ENCODE measurements around the gene NREP.

DNA sequence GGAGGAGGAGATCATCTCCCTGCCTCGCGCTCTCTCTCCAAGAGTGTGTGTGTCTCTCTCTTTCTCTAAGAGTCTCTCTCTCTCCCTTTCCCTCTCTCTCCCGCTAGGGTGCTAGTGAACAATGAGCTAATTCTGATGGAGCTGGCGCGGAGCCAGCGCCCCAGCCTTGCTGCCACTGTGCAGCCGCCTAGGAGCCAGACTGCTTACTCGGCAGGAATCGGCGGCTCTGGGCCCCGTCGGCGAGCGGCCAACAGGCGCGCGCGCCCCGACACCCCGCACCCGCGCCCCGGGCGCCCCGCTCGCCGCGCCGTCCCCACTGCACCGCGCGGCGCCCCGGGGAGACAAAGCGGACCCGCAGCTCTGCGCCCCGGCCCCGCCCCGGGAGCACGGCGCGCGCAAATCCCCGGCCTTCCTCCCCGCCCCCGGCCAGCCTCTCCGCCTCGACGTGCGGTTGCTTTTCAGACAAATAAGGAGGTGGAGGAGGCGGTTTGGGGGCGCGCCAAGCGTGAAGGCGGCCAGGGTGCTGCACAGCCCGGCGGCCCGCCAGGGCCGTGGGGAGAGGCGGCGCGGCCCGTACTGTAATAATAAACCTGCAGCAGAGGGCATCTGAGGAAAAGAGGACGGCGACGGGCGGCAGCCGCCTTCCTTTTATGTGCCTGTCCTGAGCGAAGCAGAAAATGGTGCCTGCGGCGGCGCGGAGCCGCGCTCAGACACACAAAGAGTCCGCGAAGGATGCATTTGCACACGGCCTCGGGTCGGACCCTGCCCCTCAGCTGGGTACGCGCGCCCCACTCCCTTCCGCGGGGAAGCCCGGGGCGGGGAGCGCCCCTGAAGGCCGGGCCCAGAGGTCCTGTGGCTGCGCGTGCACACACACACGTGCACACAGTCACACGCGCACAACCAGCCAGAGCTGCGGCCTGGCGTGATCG, 625 bp upstream of the NREP start:
- TF ChIP-seq EZH2 (IDR thresholded peaks at IDR 0.05; ENCODE audit: low read length, missing control alignments) = no peak
- TF ChIP-seq, protein P1, sequence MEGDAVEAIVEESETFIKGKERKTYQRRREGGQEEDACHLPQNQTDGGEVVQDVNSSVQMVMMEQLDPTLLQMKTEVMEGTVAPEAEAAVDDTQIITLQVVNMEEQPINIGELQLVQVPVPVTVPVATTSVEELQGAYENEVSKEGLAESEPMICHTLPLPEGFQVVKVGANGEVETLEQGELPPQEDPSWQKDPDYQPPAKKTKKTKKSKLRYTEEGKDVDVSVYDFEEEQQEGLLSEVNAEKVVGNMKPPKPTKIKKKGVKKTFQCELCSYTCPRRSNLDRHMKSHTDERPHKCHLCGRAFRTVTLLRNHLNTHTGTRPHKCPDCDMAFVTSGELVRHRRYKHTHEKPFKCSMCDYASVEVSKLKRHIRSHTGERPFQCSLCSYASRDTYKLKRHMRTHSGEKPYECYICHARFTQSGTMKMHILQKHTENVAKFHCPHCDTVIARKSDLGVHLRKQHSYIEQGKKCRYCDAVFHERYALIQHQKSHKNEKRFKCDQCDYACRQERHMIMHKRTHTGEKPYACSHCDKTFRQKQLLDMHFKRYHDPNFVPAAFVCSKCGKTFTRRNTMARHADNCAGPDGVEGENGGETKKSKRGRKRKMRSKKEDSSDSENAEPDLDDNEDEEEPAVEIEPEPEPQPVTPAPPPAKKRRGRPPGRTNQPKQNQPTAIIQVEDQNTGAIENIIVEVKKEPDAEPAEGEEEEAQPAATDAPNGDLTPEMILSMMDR (conservative IDR thresholded peaks at IDR 0.05 in 1 of 2, IDR thresholded peaks at IDR 0.05 in 1 of 2; ENCODE audit: low read depth in 1 of 2, low read length in 2 of 2) = peak; percentile 54 to 56
